HG02884 (cell line): ENCODE measurements around the gene SLC38A2.
"Not testable (repeated sequence)": the region's sequence is repeated elsewhere in the genome, so short reads cannot be mapped to it uniquely, and the experiment has no call there.

ENCODE experiments used
- ATAC-seq: cut with Tn5 transposase; IDR thresholded peaks from one replicate; pipeline ENCODE4 v1.9.1; 2021; ENCODE audit warnings: mild to moderate bottlenecking, moderate library complexity; ENCODE audit not compliant: unreplicated experiment

Gene SLC38A2

GRCh38 chr12:46332260-46332659 lies 40.3 kb downstream of the SLC38A2 start:
- ATAC-seq, result no peak

GRCh38 chr12:46325075-46325474 lies 47.5 kb downstream of the SLC38A2 start:
- ATAC-seq, result not testable (repeated sequence)

- no peak for ATAC-seq
Measured at GRCh38 chr12:46320731-46321130, 51.8 kb downstream of the SLC38A2 start.

GRCh38 chr12:46318037-46318436 lies 54.5 kb downstream of the SLC38A2 start:
- no peak for ATAC-seq
